GM04503 (cell line): ENCODE data around the gene UBA52.
"Not testable (repeated sequence)": the region's sequence is repeated elsewhere in the genome, so short reads cannot be mapped to it uniquely, and the experiment has no call there.

Source experiments
- DNase-seq: peaks from one replicate; pipeline ENCODE4 v3.0.0-alpha.2; 2012; ENCODE audit warnings: low read depth

Gene UBA52

DNA sequence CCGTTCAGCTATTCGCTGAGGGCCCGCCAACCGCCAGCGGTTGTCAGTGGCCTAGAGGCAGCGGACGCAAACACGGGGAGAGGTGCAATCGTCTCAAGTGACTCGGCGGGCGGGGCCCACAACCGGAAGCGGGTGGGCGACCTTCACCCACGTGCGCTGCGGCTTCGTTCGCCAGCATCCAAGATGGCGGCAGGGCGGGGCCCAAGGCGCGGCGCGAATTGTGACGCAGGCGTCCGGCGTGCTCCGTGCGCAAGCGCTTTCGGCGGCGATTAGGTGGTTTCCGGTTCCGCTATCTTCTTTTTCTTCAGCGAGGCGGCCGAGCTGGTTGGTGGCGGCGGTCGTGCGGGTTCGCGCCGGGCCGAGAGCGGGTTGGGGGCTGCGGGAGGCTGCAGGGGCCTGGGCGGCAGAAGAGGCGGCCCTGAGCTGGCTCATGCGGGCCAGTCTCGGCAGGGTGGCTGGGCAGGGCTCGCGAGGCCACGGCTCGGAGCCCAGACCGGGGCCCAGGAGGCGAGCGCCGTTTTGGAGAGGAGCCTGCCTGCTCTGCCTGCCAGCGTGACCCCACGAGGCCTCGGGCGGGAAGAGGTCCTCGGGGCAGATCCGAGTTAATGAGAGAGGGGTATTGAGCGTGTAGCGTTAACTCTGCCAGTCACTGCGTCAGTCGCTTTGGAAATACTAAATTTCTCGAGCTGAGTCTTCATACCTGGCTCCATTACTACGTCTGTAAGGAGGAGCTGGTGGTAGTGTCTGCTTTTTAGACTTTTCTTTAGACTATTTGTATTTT, at the start of gene UBA52:
Gene UBA52 (plus strand): TSS at position 294 of the 781 bp plus-strand sequence. CDS start 1,444 bp downstream, outside the sequence.
- peak; percentile 71 for DNase-seq

DNA sequence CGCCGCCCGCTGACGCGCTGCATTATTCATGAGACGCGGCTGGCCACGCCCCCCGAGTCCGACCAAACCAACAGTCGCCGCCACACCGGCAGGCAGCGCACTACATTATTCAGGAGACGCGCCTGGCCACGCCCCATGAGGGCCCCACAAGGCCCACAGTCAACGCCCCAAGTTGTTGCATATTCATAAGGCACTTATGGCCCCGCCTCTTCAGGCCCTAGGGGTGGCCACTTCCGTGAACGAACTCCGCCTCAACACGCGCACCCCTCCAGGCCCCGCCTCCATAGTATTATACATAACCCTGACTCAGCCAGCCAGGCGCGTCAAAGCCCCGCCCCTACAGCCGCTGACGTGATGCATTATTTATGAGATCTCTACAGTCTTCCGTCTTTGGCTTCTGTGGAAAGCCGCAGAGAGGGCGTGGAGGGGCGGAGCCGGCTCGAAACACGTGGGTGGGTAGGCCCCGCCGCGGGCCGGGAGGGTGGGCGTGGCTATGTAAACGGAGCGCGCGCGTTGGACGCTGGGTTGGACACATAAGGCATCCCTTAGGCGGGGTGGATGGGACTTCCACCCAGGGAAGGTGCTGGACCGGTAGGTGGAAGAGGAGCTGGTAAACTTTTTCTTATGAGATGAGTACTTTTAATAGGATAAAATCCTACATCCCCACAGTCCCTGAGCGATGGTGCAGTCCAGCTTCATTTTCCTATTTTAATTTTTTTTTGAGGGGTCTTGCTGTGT, 49.4 kb upstream of the UBA52 start:
- DNase-seq: peak; percentile 99

DNA sequence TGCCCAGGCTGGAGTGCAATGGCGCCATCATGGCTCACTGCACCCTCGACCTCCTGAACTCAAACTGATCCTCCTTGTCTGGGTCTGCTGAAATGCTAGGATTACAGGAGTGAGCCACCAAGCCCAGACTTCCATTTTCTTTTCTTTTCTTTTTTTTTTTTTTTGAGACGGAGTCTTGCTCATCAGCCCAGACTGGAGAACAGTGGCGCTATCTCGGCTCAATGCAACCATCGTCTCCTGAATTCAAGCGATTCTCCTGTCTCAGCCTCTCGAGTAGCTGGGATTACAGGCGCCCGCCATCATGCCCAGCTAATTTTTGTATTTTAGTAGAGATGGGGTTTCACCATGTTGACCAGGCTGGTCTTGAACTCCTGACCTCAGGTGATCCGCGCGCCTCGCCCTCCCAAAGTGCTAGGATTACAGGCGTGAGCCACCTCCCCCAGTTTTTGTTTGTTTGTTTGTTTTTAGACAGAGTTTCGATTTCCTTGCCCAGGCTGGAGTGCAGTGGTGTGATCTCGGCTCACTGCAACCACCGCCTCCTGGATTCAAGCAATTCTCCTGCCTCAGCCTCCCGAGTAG, 48.7 kb upstream of the UBA52 start:
- not testable (repeated sequence) for DNase-seq

DNA sequence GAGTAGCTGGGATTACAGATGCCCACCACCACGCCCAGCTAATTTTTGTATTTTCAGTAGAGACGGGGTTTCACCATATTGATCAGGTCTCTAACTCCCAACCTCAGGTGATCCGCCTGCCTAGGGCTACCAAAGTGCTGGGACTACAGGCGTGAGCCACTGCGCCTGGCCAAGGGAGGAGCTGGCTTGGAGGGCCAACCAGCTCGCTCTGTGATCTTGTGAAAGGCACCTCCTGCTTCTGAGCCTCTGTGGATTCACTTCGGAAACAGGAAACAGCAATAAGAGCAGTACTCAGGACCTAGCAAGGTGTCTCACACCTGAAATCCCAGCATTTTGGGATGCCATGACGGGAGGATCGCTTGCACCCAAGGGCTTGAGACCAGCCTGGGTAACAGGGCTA, 47.8 kb upstream of the UBA52 start:
- DNase-seq: no peak

DNA sequence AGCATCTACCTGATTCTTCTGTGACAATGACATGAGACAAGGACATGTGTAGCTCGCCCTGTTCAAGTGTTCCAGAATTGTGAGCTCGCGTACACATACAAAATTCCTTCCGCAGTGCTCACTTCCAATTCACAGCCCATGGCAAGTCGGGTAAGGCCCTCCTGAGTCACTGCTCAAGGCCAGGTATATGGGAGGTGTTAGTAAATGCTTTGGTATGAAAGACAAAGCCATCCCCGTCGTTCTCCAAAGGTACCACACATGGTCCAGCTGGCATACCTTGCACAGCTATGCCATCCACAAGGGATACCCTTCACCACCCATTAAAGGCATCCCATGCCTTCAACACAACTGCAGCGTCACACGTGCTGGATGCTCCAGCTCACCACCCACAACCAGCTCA, 45.3 kb upstream of the UBA52 start:
- DNase-seq: no peak

DNA sequence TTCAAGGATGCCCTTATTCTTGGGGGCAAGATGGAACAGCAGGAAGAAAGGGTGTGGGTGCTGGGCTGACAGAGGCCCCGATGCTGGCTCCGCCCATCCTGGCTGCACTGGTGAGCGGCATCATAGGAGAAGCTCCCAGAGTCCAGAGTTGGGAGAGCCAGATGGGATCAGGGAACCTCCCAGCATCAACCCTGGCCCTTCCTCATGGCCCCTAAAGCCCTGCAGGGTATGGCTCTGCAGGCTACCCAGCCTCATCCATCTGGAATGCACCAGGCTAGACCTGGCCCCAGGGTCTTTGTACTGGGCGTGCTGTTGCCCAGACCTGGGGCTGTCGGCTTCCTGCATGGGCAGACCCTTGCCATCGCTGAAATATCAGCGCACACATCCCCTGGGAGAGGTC, 41.9 kb upstream of the UBA52 start:
- no peak for DNase-seq

DNA sequence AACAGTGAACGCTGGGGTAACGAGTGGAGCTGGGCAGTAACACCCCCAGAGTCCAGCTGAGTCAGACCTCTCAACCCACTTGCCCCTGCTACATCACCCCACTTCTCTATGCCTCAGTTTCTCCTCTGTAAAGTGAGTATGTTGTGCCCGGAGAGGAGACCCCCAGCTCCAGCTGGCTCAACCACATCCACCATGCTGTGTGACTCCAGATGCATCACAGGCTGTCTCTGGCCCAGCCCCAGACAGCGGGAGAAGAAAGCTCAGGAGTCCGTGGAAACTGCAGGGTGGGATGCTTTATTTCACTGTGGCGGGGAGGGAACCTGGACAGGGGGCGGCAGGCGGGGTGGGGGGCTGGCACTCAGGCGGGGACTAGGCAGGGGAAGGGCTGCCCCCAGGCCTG, 40.2 kb upstream of the UBA52 start:
- DNase-seq: no peak

DNA sequence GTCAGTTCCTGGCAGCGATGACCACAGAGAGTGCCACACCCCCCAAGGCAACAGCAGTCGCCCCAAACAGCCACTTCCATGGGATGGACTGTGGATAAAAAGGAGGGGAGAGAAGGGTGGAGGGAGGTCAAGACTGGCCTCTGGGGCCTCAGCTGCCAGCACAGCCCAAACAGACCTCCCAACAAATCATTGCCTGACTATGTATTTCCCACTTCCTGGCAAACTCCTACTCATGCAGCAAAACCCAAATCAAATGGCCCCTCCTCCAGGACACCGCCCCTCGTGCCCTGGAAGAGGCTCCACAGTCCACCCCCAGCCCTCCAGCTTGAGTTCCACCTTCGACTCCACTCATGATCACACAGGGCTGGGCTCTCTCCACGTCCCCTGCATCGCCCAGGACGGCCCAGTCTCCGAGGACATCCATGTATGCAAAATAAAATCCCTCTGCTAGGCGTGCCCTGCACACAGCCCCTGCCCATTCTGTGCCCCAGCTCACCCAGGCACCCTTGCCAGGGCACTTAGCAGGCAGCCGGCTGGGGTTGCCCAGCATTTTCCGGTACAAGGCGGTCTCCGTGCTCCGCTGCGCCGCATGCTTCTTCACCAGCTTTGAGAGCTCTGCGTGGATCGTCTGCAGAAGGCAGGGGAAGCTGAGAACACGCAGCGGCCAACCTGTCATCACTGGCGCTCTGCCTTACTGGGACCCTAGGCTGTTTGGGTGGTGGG, 39.3 kb upstream of the UBA52 start:
- no peak for DNase-seq

DNA sequence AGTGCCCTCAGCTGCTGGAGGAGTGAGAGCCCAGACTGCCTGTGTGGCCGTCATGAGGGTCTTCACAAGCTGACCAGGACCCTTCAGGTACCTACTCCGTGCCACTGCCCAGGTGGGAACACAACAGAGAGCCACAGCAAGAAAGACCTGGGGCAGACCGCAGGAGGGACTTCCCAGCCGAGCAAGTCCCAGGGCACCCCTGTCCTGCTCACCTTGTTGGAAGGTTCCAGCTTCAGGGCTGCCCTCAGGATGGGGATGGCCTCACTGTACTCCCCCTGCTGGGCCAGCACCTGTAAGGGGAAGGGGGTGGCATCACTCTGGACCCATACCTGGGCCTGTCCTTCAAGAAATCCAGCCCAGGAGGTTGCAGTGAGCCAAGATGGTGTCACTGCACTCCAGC, 38.6 kb upstream of the UBA52 start:
- no peak for DNase-seq

DNA sequence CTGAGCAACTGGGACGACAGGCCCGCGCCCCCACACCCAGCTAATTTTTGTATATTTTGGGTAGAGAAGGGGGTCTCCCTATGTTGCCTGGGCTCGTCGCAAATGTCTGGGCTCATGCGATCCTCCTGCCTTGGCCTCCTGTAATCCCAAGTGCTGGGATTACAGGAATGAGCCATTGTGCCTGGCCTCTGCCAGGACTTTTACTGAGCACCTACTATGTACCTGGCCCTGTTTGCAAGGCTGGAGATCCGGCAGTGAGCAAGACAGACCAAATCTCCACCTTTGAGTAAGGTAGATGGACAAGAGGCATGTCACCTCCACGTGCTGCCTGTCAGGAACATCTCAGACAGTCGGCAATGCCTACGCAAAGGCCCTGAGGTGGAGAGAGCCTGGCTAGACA, 35.2 kb upstream of the UBA52 start:
- DNase-seq: no peak

DNA sequence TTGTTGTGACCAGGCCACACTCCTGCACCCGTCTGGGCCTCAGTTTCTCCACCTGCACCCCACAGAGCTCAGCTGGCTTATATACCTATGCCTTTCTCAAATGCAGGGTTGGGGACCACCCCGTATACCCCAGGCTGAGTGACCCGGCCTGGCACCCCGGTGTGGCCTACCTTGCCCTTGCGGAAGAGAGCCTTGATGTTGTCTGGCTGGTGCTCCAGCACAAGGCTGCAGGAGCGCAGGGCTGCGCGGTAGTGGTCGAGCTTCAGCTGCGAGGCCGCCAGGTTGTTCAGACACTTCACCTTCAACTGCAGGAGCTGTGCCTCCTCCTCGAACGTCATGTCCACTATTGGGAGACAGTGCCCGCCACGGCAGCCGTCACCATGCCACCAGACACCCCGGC, 34.2 kb upstream of the UBA52 start:
- DNase-seq: no peak

DNA sequence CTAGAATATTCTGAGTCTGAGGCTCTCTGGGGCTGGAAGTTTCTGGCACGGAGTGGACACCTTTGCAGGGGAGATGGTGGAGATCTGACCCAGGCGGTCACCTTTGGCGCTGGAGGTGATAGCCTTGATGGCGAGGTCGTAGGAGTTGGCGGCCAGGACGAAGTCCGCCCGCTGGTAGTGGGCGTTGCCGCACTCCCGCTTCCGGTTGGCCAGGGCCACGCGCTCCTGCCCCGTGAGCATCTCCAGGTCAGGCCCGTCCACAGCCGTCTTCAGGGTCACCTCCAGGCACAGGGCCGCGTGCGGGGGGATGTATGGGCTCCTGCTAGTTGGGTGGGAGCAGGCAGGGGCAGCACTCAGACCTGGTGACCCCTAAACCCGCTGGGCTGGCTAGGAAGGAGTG, 33.5 kb upstream of the UBA52 start:
- no peak for DNase-seq

DNA sequence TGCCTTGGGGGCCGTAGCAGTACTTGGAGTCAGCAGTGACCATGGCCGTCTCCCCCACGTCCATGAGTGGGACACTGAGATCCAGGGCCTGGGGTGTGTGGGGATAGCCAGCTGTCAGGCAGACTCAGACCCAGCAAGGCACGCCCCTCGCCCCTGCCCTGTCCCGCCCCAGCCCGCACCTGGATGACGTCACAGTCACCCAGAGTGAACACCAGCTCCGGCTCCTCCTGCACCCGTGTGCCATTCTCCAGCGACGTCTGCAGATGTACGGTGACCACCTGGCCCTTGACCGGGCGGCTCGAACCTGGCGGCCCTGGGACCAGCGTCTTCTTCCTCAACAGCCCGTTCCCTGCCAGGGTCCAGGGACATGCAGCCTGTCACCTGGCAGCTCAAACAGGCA, 32.3 kb upstream of the UBA52 start:
- DNase-seq: no peak

DNA sequence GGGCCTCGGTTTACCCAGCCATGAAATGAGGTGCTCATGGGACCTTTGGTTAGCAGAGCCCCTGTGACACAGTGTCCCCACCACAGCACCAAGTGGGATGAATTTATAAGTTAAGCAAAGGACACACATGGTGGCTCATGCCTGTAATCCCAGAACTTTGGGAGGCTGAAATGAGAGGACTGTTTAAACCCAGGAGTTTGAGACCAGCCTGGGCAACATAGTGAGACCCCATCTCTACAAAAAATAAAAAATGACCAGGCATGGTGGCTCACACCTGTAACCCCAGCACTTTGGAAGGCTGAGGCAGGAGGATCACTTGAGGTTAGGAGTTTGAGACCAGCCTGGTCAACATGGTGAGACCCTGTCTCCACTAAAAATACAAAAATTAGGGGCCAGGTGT, 31.5 kb upstream of the UBA52 start:
- not testable (repeated sequence) for DNase-seq

DNA sequence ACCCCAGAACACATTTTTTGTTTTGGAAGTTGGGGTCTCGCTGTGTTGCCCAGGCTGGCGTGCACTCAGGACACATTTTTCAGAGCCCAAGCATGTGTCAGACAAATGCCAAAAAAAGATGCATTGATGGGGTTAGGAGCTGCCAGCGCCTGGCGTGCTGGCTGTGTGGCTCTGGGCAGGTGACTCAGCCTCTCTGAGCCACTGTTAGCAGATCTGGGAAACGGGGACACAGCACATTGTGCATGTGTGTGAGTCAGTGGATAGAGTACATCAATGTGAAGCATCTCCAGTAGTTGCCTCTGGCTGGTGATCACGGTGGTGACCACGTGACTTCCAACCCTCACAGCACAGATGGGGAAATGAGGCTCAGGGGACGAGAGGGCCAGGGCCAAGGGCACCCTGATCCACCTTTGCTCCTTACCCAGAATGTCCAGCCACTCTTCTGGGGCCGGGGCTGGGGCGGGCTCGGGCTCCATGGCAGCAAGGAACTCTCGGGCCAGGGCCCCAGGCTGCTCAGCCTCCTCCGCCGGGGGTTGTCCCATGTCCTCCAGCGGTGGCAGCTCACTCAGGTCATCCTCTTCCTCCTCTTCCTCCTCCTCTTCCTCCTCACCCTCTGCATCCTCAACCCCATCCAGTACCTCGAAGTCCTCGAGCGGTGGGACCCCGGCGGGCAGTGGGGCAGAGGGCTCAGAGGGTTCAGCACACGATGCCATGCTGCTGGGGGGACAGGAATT, 30.2 kb upstream of the UBA52 start:
- no peak for DNase-seq

DNA sequence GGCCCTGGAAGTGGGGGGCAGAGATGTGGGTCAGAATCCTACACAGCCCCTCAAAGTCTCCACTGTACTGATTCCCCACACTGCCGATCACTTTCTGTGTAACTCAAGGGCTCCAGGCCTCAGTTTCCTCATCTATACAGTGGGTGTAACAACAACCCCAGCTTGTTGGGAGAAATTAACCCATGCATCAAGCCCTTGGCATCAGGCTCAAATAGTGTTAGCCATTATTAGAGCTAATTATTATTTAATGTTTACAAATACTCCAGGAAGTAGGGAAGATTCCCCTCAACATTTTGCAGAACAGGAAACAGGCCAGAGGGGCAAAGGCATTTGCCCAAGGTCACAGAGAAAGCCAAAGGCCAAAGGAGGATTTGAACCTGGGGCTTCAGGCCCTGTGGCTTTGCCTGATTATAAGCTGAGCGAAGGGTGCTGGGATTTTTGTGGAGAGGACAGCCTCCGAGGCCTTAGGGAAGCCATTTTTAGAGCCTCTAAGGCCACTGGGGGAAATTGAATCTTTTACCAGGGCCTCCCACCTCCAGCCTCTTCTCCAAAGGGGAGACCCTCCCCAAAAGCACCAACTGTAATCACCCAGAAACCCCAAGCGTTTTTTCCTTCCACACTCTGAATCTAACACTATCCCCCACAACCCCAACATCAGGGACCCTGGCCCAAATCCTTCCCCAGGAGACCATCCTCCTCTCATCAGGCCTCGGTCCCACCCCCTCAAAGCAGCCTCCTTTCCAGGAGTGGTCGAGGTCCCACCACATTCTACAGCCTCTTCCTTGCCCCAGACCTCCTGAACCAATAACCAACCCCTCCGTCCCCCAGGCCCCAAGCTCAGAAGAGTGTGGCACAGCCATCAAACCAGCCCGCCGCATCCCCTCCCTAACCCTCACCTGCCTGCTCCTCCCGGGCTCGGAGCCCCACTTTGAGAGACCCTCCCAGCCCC, 29.4 kb upstream of the UBA52 start:
- no peak for DNase-seq

DNA sequence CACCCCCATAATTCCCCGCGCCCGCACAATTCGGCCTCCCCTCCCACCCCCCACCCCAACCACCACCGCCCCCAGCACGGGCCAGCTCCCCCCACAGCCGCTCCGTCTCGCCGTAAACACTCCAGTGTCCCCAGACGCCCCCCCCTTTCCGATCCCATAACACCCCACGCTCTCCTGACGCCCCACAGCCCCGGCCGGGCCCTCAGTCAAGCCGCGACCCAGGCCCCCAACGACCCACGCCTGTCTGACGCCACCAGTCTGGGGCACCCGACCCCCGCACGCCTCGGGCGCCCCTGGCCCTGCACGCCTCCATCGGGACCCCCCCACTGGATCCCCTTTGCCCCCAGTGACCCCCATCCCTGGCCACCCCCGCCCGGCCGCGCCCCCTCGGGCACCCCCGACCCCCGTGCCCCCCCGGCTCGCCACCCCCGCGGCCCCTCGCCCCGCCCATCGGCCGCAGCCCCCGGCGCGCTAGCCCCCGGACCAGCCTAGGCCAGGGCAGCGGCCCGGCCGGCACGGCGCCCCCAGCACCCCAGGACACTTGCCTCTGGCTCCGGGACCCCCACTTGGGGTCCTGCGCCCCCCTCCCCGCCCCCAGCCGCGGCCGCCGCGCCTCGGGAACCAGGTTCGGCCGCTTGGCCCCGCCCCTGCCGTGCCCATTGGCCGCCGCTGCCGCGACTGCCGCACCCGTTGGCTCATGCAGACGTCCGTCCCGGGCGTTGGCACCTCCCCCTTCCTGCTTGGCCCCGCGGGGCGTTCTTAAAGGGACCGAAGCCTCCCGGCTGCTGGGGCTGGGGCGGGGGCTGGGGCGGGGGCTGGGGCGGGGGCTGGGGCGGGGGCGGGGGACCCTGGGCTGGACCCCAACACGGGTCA, 28.5 kb upstream of the UBA52 start, which contains the start of gene FKBP8:
Gene FKBP8 (minus strand): TSS at position 633 of the 873 bp plus-strand sequence. CDS start 1,603 bp downstream, outside the sequence.
- no peak for DNase-seq

DNA sequence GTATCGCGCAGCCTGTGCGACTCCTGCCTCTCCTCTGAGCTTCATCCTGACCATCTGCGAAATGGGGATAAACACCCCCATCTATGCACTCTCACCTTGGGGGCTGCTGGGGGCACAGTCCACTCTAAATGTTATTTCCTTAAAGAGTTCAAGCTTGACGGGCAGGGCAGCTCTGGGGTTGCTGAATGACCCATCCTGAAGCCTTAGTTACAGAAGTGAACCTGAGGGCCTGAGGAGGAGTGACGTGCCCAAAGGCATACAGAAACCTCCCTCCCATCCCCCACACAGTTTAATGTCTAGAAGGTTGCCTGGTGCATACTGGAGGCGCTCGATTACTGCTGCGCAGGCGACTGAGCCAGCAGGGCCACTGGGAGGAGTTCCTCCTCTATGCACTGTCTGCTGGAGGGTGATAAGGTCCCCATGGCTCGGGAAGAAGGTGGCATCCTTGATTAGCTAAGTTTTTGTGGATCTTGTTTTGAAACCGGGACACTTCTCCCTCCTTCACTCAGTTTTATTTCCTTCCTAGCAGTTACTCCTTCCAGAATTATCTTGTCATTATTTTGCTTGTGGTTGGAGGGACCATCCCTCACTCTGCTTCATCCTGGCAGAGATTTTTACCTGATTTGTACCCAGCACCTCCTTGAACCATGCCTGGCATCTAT, 27.7 kb upstream of the UBA52 start:
- no peak for DNase-seq

DNA sequence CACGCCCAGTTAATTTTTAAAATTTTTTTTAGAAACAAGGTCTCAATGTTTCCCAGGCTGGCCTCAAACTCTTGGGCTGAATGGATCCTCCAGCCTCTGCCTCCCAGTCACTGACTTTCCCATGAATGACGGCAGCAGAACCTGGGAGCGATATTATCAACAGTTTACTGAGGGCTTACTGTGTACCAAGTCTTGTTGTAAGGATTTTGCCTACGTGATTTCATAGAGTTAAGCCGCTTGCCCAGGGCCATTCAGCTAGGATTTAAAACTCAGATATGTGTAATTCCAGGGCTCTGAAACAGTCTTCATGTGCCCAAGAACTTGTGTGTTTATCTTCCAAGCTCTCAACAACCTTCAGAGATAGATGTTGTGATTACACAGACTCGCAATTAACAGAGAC, 20.0 kb upstream of the UBA52 start:
- no peak for DNase-seq
